ENCODE measurements around the gene ATP11A. TPM values are rescaled to one million over a fixed set of nuclear protein-coding genes. Genes with fewer than 3 reads are reported as not detected.
A peak's percentile ranks its signal among the peaks of the same experiment; 100 is the strongest.

ATP11A gene
- total and polyA plus RNA-seq, 9 of the 15 experiments (the other 6 are each of a cell fraction or from before 2014, with no cell fraction given): 0.38 to 34.2 (median 4.2) TPM

- no peak overlapping the region for H3K4me2 ChIP-seq (ENCODE audit: insufficient read depth, low read length)
- H2AFZ ChIP-seq (ENCODE audit: low read depth, low read length): no peak overlapping the region
- H3K27me3 ChIP-seq (ENCODE audit: control insufficient read depth in 2 of 2, insufficient read depth in 2 of 2, low read length in 2 of 2): no peaks in the 10 kb centered on the region
- H3K9me1 ChIP-seq (ENCODE audit: control insufficient read depth, insufficient read depth, low read length): no peaks in the 10 kb centered on the region
- ATAC-seq (no peak), FAIRE-seq (no peak), DNase-seq (ENCODE audit: extremely low read depth in 1 of 4, low spot score in 3 of 4) (no peak)
- 0 out of 3 replicates have a peak, but pooled peaks cover 2% of the 10 kb centered on the region for H3K36me3 ChIP-seq (ENCODE audit: control insufficient read depth, insufficient read depth, low read length)
- peaks cover 40% of the 10 kb centered on the region for H4K20me1 ChIP-seq (replicated peaks; ENCODE audit: control insufficient read depth, insufficient read depth, low read length)
- peaks cover 29 to 57% of the 10 kb centered on the region in 2 experiments for H3K4me1 ChIP-seq (replicated peaks in 1 of 2; ENCODE audit: control insufficient read depth in 2 of 2, insufficient read depth in 2 of 2, low read length in 2 of 2)
- peaks cover 62% of the 10 kb centered on the region for H3K79me2 ChIP-seq (ENCODE audit: control insufficient read depth, insufficient read depth, low read length)
- BruUV-seq (replicated peaks): no TSS peak
- peak overlapping the region in 1 of 2 experiments; percentile 58; a peak in 1 of 4 replicates for H3K9ac ChIP-seq (ENCODE audit: insufficient read depth in 1 of 2, low read depth in 2 of 2, low read length in 2 of 2)
- no peak overlapping the region for H3K27ac ChIP-seq (ENCODE audit: extremely low read depth, low read depth, low read length)
- ChIA-PET POLR2A (interaction anchor here (0.7 kb wide), 1 partner anchor 1831 kb away, joined by 3 read pairs; no protein-coding TSS in a partner anchor), CTCF (ENCODE audit: low intra/inter-chr PET ratio) (no interaction called here)
- intact Hi-C loops (cut with micrococcal nuclease) (no loop called here), in situ Hi-C loops (cut with MboI) (no loop called here)
- no peaks in the 10 kb centered on the region for H3K9me3 ChIP-seq (replicated peaks; ENCODE audit: control insufficient read depth, insufficient read depth, low read depth, low read length)
- 76% methylated on average over 5 of the region's 17 CpGs for WGBS (ENCODE audit: insufficient coverage, low coverage, missing lambda C conversion rate)
- no peak for TF ChIP-seq ETV6 (IDR thresholded peaks at IDR 0.05; ENCODE audit: borderline replicate concordance in 1 of 2, low read depth in 2 of 2, low read length in 1 of 2)
- TF ChIP-seq ETV6 (CRISPR knock-in tag; IDR thresholded peaks at IDR 0.05; ENCODE audit: borderline replicate concordance): no peak
- TF ChIP-seq ZBTB34 (CRISPR knock-in tag; IDR thresholded peaks at IDR 0.05): no peak
- TF ChIP-seq, protein P1, sequence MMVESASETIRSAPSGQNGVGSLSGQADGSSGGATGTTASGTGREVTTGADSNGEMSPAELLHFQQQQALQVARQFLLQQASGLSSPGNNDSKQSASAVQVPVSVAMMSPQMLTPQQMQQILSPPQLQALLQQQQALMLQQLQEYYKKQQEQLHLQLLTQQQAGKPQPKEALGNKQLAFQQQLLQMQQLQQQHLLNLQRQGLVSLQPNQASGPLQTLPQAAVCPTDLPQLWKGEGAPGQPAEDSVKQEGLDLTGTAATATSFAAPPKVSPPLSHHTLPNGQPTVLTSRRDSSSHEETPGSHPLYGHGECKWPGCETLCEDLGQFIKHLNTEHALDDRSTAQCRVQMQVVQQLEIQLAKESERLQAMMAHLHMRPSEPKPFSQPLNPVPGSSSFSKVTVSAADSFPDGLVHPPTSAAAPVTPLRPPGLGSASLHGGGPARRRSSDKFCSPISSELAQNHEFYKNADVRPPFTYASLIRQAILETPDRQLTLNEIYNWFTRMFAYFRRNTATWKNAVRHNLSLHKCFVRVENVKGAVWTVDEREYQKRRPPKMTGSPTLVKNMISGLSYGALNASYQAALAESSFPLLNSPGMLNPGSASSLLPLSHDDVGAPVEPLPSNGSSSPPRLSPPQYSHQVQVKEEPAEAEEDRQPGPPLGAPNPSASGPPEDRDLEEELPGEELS (CRISPR knock-in tag; IDR thresholded peaks at IDR 0.05; ENCODE audit: borderline replicate concordance): no peak
- TF ChIP-seq POLR2G (IDR thresholded peaks at IDR 0.05; ENCODE audit: low read depth, low read length): 0 out of 2 replicates have a peak, but pooled peaks have one; percentile 31
- TF ChIP-seq HNRNPK (IDR thresholded peaks at IDR 0.05; ENCODE audit: low read depth, low read length, poor library complexity, severe bottlenecking): no peak
- no peak for TF ChIP-seq SMAD2 (IDR thresholded peaks at IDR 0.05; ENCODE audit: low read depth, low read length)
- no peak for TF ChIP-seq FOXA1 (IDR thresholded peaks at IDR 0.05; ENCODE audit: borderline replicate concordance)
- no peak for TF ChIP-seq SUPT5H (IDR thresholded peaks at IDR 0.05)
- TF ChIP-seq TFAM (CRISPR knock-in tag; conservative IDR thresholded peaks at IDR 0.05): no peak
- H3K4me3 ChIP-seq: no peak overlapping the region
Observed at GRCh38 chr13:112726016-112726767, 36.4 kb downstream of the ATP11A start.
